Stimulated activated CD4-positive, alpha-beta T cell treated with anti-CD3 and anti-CD28 coated beads, Interleukin-1b, Interleukin-23, amount 100 ng/mL, for 24 hours (primary cell): ENCODE data around the gene DBF4.
A peak's percentile ranks its signal among the peaks of the same experiment; 100 is the strongest.
"Not testable (repeated sequence)": the region's sequence is repeated elsewhere in the genome, so short reads cannot be mapped to it uniquely, and the experiment has no call there.

ENCODE experiments used
- DNase-seq, 4 experiments: peaks; one replicate each; pipeline ENCODE4 v3.0.0-alpha.2; 2020; ENCODE audit warnings: low read depth in 4 of 4, low spot score in 1 of 4

DBF4 gene

GRCh38 chr7:87876040-87876868 is at the start of gene DBF4, which contains the start of gene SLC25A40:
Gene DBF4, plus strand, starts transcription at chr7:87876493. Its CDS starts 240 bp downstream, at chr7:87876733.
Gene SLC25A40, minus strand, starts transcription at chr7:87876360. Its CDS starts 17,633 bp downstream, at chr7:87858727.
- DNase-seq: peak; percentile 91 to 96 (median 94)

DNA sequence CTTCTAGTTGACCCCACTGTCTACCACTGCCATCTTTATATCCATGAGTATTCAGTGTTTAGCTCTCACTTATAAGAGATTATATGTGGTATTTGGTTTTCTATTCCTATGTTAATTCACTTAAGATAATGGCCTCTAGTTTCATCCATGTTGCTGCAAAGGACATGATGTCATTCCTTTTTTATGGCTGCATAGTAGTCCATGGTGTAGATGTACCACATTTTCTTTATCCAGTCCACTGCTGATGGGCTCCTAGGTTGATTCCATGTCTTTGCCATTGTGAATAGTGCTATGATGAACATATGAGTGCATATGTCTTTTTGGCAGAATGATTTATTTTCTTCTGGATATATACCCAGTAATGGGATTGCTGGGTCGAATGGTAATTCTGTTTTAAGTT is 47.9 kb upstream of the DBF4 start:
- not testable (repeated sequence) for DNase-seq

- DNase-seq: no peak
These were observed 45.2 kb upstream of the DBF4 start for GRCh38 chr7:87831097-87831496.

DNA sequence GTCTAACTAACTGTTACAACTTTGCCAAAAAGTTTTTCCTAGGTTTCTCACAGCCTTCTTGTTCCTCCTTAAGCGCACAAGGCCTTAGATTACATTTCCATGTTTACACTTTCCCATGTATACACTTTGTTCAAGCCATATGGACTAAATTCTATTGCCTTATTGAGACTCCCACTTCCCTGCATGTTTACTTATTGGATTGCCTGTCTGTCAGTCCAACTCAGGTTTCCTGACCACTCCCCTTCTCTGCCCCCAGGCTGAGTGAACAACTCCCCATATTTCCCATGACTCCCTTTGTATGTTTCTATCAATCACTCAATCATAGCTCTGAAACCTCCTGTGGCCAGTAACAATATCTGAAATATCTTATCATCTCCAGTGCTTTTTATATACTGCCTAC is 43.2 kb upstream of the DBF4 start:
- DNase-seq: no peak

GRCh38 chr7:87837597-87837996 is 38.7 kb upstream of the DBF4 start:
- no peak for DNase-seq

DNA sequence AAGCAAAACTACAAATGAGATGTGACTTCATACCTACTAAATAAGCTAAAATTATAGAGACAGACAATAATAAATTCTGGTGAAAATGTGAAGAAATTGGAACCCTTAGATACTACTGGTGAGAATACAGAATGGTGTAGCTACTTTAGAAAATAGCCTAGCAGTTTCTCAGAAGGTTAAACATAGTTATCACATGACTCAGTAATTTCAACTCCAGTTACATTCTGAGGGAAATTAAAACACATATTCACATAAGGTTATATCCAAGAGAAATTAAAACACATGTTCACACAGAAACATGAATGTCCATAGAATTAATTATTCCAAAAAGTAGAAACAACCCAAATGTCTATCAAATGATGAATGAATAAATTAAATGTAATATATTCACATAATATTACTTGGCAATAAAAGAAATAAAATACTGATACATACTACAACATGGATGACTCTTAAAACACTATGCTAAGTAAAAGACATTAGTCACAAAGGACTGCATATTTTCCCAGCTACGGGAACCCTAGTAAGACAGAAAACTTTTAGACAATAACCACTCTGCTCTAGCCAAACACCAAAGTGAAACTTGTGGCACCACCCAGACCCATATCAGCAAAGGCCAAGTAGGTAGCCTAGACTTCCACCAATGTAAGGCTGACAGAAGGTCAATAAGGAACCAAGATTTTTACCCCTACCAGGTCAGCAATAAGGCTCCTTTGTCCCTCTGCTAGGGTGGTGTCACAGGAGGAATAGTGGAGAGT is 25.3 kb upstream of the DBF4 start:
- no peak for DNase-seq

DNA sequence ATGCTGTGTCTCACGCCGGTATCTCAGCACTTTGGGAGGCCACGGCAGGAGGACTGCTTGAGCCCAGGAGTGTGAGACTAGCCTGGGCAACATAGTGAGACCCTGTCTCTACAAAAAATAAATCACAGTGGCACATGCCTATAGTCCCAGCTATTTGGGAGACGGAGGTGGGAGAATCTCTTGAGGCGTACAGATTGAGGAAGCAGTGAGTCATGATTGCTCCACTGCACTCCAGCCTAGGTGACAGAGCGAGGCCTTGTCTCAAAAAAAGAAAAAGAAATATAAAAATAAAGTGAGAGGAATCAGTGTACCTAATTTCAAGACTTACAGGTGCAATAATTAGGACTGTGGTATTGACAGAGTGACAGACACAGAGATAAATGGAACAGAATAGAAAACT is 24.0 kb upstream of the DBF4 start:
- DNase-seq: no peak

GRCh38 chr7:87853237-87853864 is 22.9 kb upstream of the DBF4 start:
- no peak for DNase-seq

DNA sequence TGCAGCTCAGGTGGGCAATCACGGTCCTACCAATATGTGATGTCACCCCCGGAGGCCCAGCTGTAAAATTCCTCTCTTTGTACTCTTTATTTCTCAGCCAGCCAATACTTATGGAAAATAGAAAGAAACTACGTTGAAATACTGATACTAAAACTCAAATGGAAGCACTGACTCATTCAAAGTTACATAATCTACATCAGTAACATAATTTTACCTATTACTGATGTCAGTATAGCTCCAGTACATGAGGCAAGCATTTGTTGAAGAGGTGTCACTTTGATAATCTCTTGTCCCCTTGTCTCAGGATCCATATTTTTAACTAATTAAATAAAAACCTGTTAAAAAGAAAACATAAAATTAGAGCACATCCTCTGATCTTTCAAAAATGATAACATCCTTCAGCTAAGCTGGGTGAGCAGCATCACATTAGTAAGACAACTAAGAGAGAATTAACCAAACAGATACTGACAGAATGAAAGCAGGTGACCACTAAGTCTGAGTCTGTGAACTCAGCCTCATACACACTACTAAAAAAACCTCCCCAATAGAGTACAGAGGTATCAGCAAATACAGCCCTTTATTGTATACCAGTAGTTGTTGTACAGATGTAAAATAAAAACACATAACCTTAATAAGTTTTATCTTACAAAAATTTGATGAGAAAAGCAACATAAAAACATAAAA is 17.7 kb upstream of the DBF4 start:
- DNase-seq: no peak

GRCh38 chr7:87866089-87866488 is 10.2 kb upstream of the DBF4 start:
- no peak for DNase-seq

DNA sequence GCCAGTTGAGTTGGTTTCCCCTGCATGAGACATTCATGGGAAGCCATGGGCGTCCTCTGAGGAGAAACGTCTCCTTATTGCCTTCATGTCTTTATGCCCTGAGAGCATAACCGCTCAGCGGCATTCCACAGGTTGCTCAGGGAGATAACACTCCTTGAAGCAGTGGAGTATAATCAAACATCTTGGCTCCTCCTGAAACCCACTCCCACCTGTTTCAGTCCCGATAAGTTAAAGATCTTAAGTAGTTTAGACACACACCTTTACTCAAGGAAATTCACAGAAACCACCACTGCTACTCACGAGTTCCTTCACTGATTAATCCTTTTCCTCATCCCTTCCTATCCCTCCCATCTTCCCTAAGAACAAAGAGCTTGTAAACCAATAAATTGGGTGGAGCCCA is 9.8 kb upstream of the DBF4 start:
- DNase-seq: not testable (repeated sequence)

DNA sequence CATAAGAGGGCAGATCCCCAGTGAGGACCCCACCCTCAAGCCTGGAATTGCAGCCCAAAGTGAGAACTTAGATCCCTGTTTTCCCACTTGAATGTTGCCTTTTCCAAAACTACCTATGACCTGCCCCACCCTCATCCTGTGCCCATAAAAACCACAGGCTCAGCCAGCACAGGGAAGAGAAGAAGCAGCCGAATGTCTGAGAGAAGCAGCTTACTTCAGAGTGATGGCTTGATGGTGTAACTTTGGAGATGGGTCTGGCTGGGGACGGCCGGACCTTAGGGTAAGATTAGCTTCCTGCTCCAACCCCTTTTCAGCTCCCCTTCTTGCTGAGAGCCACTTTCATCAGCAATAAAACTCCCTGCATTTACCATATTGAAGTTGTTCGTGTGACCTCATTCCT is 5.8 kb upstream of the DBF4 start:
- no peak for DNase-seq

DNA sequence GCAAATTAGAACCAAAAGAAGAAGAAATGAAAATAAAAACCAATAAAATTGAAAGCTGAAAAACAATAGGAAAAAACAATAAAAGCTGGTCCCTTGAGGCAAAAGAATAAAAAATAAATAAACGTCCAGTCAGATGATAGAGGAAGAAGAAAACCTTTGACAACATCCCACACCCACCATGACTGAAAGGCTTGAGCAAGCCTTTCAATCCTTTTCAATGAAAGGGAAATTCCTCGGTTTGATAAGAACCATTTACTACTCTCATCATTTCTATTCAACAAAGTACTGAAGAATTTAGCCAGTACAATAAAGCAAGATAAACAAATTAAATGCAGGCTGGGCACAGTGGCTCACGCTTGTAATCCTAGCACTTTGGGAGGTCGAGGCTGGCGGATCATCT is 3.9 kb upstream of the DBF4 start:
- DNase-seq: no peak

DNA sequence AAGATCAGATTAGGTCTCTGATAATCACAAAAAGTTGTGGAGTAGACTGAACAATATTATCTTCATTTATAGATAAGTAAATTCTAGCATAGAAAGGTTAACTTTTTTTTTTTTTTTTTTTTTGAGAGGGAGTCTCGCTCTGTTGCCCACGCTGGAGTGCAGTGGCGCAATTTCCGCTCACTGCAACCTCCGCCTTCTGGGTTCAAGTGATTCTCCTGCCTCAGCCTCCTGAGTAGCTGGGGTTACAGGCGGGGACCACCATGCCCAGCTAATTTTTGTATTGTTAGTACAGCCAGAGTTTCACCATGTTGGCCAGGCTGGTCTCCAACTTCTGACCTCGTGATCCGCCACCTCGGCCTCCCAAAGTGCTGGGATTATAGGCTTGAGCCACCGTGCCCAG is 3.0 kb upstream of the DBF4 start:
- DNase-seq: not testable (repeated sequence)

DNA sequence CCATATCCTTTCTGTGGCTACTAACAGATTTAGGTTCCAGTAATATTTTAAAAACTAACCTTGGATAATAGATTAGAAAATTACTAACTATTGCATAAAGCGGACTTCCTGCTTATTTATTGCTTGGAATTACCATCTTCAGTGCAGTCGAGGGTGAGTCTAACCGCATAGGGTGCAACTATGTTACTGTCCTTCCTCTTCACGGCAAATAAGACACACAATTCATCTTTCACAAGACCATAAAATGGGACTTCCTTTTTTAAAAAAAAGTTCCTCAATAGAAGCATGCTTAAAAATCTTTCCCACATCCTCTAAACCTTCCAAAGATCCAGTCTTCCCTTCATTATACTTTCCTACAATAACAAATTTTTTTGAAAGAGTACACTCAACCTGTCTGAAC is 2.2 kb upstream of the DBF4 start:
- no peak for DNase-seq

GRCh38 chr7:87875151-87876039 is 898 bp upstream of the DBF4 start:
- DNase-seq: no peak

DNA sequence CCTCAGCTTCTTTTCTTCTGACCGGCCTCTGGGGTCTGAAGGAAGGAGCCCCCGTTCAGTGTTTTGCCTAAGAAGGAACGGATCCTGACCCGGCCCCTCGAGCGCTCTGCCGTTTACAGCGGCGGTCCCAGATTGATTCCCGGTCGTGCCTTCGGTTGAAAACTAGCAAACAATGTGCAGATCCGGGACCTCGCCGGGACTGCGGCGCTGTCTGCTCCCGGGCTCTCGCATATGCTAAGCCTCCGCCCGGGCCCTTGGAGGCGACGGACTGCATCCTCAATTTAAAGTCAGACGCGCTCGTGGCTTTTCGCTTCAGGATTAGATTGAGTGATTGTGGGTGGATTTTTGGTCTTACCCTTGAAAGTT is 559 bp downstream of the DBF4 start:
- DNase-seq: peak; percentile 14 to 28 (median 21)

- DNase-seq: no peak
These were observed 1.2 kb downstream of the DBF4 start for GRCh38 chr7:87877366-87878040.

DNA sequence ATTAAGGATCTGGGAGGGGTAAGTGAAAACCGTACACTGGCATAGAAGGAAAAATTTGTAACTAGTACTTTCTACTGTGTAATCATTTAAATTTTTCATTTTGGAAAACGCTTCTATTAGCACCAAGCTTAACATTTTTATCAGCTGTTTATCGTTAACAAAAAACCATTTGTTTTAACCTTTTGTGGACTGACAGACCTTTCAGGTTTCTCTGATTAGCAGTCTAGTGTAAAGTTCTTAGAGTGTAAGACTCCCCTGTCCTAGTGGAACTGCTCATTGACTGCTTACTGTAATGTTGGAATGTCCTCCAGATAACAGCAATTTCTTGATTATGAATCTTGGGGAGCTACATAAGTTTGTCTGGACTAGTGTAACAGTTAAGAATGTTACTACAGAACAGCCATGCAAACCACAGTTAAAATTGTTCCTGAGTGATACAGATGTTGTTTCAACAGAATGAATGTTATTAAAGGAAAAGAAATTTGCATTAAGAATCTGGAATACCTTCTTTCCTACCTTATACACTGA is 2.0 kb downstream of the DBF4 start:
- DNase-seq: no peak
